D721Med (cell line): ENCODE data around the gene ALPK3.
"Not testable (repeated sequence)": the region's sequence is repeated elsewhere in the genome, so short reads cannot be mapped to it uniquely, and the experiment has no call there.

ENCODE experiments used
- DNase-seq: peaks from one replicate; pipeline ENCODE4 v3.0.0; 2011; ENCODE audit warnings: low spot score; ENCODE audit not compliant: insufficient read length
- FAIRE-seq: peaks from 2 replicates; lab custom pipeline; 2011; peaks lifted over from hg19 to GRCh38; lab: Jason Lieb, UNC
- TF ChIP-seq, protein P1 (sequence below): IDR thresholded peaks from 2 replicates; pipeline ENCODE4 v1.5.1; 2012; ENCODE audit warnings: mild to moderate bottlenecking, control low read depth; ENCODE audit not compliant: insufficient read depth; ENCODE audit errors: missing control alignments

The ALPK3 gene

DNA sequence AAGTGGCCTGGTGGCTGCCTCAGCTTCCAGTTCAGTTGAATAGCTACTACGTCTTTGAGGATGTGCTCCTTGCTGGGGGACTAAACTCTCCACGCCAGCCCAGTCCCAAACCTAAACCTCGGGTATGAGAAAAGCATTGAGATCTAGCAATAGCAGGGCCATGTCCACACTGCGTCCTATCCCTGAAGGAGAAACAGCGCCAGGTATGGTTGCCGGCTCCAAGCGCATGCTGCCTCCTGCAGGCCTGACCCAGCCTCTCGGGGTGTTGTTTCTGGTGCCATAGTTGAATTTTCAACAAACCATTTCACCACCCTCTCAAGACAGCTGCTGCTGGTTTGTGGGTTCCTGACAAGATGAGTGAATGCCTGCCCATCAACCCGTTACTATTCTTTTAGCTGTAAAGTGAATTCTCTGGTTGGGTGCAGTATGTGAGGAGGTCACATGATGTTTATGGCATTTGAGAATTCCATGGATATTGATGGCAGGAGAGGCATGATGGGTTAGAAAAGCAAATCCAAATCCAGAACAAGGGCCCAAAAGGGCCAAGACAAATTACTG lies 54.4 kb downstream of the ALPK3 start:
- FAIRE-seq = no peak
- no peak for DNase-seq
- TF ChIP-seq, protein P1, sequence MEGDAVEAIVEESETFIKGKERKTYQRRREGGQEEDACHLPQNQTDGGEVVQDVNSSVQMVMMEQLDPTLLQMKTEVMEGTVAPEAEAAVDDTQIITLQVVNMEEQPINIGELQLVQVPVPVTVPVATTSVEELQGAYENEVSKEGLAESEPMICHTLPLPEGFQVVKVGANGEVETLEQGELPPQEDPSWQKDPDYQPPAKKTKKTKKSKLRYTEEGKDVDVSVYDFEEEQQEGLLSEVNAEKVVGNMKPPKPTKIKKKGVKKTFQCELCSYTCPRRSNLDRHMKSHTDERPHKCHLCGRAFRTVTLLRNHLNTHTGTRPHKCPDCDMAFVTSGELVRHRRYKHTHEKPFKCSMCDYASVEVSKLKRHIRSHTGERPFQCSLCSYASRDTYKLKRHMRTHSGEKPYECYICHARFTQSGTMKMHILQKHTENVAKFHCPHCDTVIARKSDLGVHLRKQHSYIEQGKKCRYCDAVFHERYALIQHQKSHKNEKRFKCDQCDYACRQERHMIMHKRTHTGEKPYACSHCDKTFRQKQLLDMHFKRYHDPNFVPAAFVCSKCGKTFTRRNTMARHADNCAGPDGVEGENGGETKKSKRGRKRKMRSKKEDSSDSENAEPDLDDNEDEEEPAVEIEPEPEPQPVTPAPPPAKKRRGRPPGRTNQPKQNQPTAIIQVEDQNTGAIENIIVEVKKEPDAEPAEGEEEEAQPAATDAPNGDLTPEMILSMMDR = no peak

GRCh38 chr15:84872009-84872910 lies 55.1 kb downstream of the ALPK3 start:
- TF ChIP-seq, protein P1 = no peak
- no peak for FAIRE-seq
- DNase-seq = no peak

DNA sequence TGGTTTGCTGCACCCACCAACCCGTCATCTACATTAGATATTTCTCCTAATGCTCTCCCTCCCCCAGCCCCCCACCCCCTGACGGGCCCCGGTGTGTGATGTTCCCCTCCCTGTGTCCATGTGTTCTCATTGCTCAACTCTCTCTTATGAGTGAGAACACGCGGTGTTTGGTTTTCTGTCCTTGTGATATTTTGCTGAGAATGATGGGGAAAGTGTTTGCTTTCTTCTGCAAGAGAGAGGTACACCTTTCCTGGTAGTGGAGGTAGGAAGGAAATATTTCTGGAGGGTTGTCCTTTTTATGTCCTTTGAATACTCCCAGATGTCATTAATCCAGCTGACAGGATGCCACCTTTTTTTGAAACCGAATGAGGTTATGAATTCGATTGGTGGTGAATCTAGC lies 56.8 kb downstream of the ALPK3 start:
- FAIRE-seq (no peak), DNase-seq (no peak)
- TF ChIP-seq, protein P1 = no peak

DNA sequence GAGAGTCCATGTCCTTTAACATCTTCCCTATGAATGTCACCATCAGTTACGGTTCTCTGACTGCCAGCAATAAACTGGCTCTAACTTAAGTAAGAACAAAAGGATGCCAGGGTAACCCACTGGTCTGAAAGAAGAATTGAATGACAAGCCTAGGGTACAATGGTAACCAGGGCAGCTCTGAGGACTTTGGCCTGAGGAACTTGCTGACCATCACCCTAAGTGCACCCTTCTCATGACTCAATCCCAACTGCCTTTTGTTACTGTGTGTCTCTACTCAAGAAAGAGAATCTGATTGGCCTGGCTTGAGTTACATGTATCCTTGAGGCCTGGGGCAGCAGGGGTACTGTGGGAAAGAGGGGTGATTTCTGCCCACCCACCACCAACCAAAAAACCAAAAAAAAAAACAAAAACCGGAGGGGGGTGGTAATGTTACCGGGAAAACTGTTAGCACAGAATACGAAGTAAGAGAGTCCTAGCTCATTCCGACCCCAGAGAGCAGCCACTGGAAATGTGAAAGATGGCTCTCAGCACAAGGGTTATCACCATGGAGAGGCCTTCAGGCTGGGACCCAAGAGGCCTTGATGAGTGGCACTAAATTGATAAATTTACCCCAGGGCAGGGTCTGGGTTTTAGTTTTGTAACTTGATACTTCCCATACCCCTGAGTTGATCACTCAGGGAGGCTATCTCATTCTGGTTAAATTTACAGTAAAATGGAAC lies 58.0 kb downstream of the ALPK3 start:
- TF ChIP-seq, protein P1 = no peak
- no peak for DNase-seq
- no peak for FAIRE-seq

- TF ChIP-seq, protein P1 = no peak
- FAIRE-seq = no peak
- DNase-seq = no peak
Observed at GRCh38 chr15:84876269-84876668, 59.1 kb downstream of the ALPK3 start.

DNA sequence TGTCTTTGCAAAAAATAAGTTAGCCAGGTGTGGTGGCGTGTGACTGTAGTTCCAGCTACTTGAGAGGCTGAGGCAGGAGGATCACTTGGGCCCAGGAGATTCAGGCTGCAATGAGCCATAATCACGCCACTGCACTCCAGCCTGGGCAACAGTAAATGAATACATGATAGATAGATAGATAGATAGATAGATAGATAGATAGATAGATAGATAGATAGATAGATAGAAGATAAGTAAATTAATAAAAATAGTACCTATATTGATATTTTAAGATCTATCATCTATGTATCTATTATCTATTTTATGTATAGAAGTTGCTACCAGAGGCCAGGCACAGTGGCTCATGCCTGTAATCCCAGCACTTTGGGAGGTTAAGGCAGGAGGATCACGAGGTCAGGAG lies 60.5 kb downstream of the ALPK3 start:
- not testable (repeated sequence) for FAIRE-seq, DNase-seq

DNA sequence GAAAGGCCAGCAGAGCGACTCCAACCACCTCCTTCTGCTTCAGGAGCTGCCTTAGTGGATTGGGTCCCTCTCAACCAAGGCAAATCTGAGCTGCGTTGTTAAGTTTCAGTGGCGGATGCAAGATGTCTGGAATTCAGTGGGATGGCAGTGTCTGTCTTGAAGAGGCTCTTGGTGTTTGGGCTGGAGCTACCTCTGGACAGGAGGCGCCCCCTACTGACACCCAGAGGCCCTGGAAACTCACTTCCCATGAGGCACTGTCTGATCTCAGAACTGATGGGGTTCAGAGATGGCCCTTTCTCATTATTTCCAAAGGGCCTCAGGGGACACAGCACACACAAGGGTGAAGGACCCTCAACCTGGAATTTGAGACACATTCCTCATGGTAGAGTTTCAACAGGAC lies 61.3 kb downstream of the ALPK3 start:
- no peak for FAIRE-seq
- TF ChIP-seq, protein P1 = peak; percentile 67
- peak; percentile 63 for DNase-seq
